ENCODE measurements around the gene NR2F6. TPM values are rescaled to one million over a fixed set of nuclear protein-coding genes. Genes with fewer than 3 reads are reported as not detected.
A peak's percentile ranks its signal among the peaks of the same experiment; 100 is the strongest.

The NR2F6 gene
- total and polyA plus RNA-seq, 2 experiments from 2014 or later: 124 to 173 TPM

GRCh38 chr19:17244618-17245534 is 843 bp downstream of the NR2F6 start:
- no peak for TF ChIP-seq CTCF (IDR thresholded peaks at IDR 0.05; ENCODE audit: low read depth, low read length)
- peak overlapping the region; percentile 73 for H3K27ac ChIP-seq
- H3K4me3 ChIP-seq: peak overlapping the region; percentile 100
- DNase-seq (ENCODE audit: low read depth in 1 of 2, low spot score in 1 of 2): no peak
- H3K36me3 ChIP-seq: no peaks in the 10 kb centered on the region
- H3K27me3 ChIP-seq: no peaks in the 10 kb centered on the region
- H3K9me3 ChIP-seq (ENCODE audit: low read depth): no peaks in the 10 kb centered on the region
- H3K4me1 ChIP-seq (ENCODE audit: low read depth): peaks cover 26% of the 10 kb centered on the region

GRCh38 chr19:17243830-17244617 is 1.7 kb downstream of the NR2F6 start:
- TF ChIP-seq CTCF (IDR thresholded peaks at IDR 0.05; ENCODE audit: low read depth, low read length): no peak
- Histone ChIP-seq H3K36me3 (no peaks in the 10 kb centered on the region), H3K4me3 (peak overlapping the region; percentile 100), H3K27me3 (no peaks in the 10 kb centered on the region), H3K27ac (peak overlapping the region; percentile 73), H3K4me1 (ENCODE audit: low read depth) (peaks cover 26% of the 10 kb centered on the region), H3K9me3 (ENCODE audit: low read depth) (no peaks in the 10 kb centered on the region)
- DNase-seq (ENCODE audit: low read depth in 1 of 2, low spot score in 1 of 2): peak; percentile 54 to 58

GRCh38 chr19:17243211-17243829 is 2.4 kb downstream of the NR2F6 start:
- DNase-seq (ENCODE audit: low read depth in 1 of 2, low spot score in 1 of 2): no peak
- Histone ChIP-seq H3K36me3 (peaks cover 4% of the 10 kb centered on the region), H3K4me1 (ENCODE audit: low read depth) (peaks cover 24% of the 10 kb centered on the region), H3K4me3 (peak overlapping the region; percentile 100), H3K27ac (peak overlapping the region; percentile 73), H3K27me3 (no peaks in the 10 kb centered on the region), H3K9me3 (ENCODE audit: low read depth) (no peaks in the 10 kb centered on the region)
- TF ChIP-seq CTCF (IDR thresholded peaks at IDR 0.05; ENCODE audit: low read depth, low read length): no peak

GRCh38 chr19:17242431-17243208 is 3.1 kb downstream of the NR2F6 start:
- peaks cover 18% of the 10 kb centered on the region for H3K4me1 ChIP-seq (ENCODE audit: low read depth)
- no peaks in the 10 kb centered on the region for H3K27me3 ChIP-seq
- H3K36me3 ChIP-seq: peaks cover 9% of the 10 kb centered on the region
- no peaks in the 10 kb centered on the region for H3K9me3 ChIP-seq (ENCODE audit: low read depth)
- no peak overlapping the region for H3K4me3 ChIP-seq
- no peak for DNase-seq (ENCODE audit: low read depth in 1 of 2, low spot score in 1 of 2)
- no peak for TF ChIP-seq CTCF (IDR thresholded peaks at IDR 0.05; ENCODE audit: low read depth, low read length)
- H3K27ac ChIP-seq: no peak overlapping the region

Data from cardiac muscle cell (in vitro differentiated cells and primary cell).